Left ventricle myocardium superior (tissue), 1 donor: ENCODE data around the gene TGFB1I1. TPM values are rescaled to one million over a fixed set of nuclear protein-coding genes. Genes with fewer than 3 reads are reported as not detected.

Experiments used
- ATAC-seq: fragments of 200-7000 bp; cut with Tn5 transposase; one replicate; pipeline ENCODE4 v1.9.1; 2020; ENCODE audit warnings: mild to moderate bottlenecking, moderate library complexity
- DNase-seq: peaks from one replicate; pipeline ENCODE4 v3.0.0-alpha.2; 2020
- intact Hi-C: fragments of 100-400 bp; cut with micrococcal nuclease; formaldehyde crosslinking; loops from one replicate; pipeline ENCODE4 v1.11.0; 2022
- total RNA-seq: library from RNA; stranded (reverse); fragmentation: NEBNext Ultra II Directional; extraction: Animal tissue kit (Norgen Biotek cat#: 25700); gene quantifications from one replicate; pipeline ENCODE4 v1.2.1, GENCODE V29; 2021
- donor health status: DM: no; HTN: yes; CAD: no; lungs with severe emphysema.

The TGFB1I1 gene
- total RNA-seq, 1 donor from 2014 or later = 13.6 TPM

GRCh38 chr16:31464781-31465260, 7.1 kb upstream of the TGFB1I1 start:
- ATAC-seq (no peak), DNase-seq (no peak)
- intact Hi-C loops = loop anchor here (10.0 kb wide), 1 partner anchor 410 kb away; the partner anchor contains the start of gene ZNF267

- intact Hi-C loops = loop anchor here (10.0 kb wide), 1 partner anchor 409 kb away; the partner anchor contains the start of gene ZNF267
- ATAC-seq (no peak), DNase-seq (no peak)
Observed at GRCh38 chr16:31465788-31466370, 6.1 kb upstream of the TGFB1I1 start.

GRCh38 chr16:31466381-31466841, 5.5 kb upstream of the TGFB1I1 start:
- no peak for ATAC-seq
- intact Hi-C loops = loop anchor here (10.0 kb wide), 1 partner anchor 408 kb away; the partner anchor contains the start of gene ZNF267
- no peak for DNase-seq

- ATAC-seq = no peak
- intact Hi-C loops = loop anchor here (10.0 kb wide), 1 partner anchor 408 kb away; the partner anchor contains the start of gene ZNF267
- DNase-seq = no peak
Observed at GRCh38 chr16:31467151-31467773, 4.7 kb upstream of the TGFB1I1 start.

- no peak for DNase-seq
- ATAC-seq = no peak
- intact Hi-C loops = loop anchor here (10.0 kb wide), 1 partner anchor 407 kb away; the partner anchor contains the start of gene ZNF267
Observed at GRCh38 chr16:31467858-31468257, 4.1 kb upstream of the TGFB1I1 start.

- no peak for DNase-seq
- intact Hi-C loops = no loop called here
- no peak for ATAC-seq
Observed at GRCh38 chr16:31470615-31471014, 1.3 kb upstream of the TGFB1I1 start.

GRCh38 chr16:31471241-31471874, 594 bp upstream of the TGFB1I1 start:
- DNase-seq (no peak), ATAC-seq (no peak)
- intact Hi-C loops = no loop called here

GRCh38 chr16:31472709-31473203, 804 bp downstream of the TGFB1I1 start:
- intact Hi-C loops = no loop called here
- DNase-seq (peak; percentile 91), ATAC-seq (peak; percentile 90)

- no peak for ATAC-seq
- DNase-seq = peak; percentile 28
- intact Hi-C loops = no loop called here
Observed at GRCh38 chr16:31473264-31473984, 1.5 kb downstream of the TGFB1I1 start.

- intact Hi-C loops = no loop called here
- no peak for DNase-seq
- ATAC-seq = no peak
Observed at GRCh38 chr16:31474173-31474714, 2.3 kb downstream of the TGFB1I1 start.

- DNase-seq = no peak
- intact Hi-C loops = no loop called here
- ATAC-seq = no peak
Observed at GRCh38 chr16:31474773-31475738, 3.1 kb downstream of the TGFB1I1 start.

- DNase-seq (no peak), ATAC-seq (no peak)
- intact Hi-C loops = no loop called here
Observed at GRCh38 chr16:31475946-31476302, 4.0 kb downstream of the TGFB1I1 start.

GRCh38 chr16:31476303-31477219, 4.6 kb downstream of the TGFB1I1 start:
- ATAC-seq (peak; percentile 19), DNase-seq (peak; percentile 81)
- intact Hi-C loops = no loop called here

- ATAC-seq = no peak
- intact Hi-C loops = no loop called here
- no peak for DNase-seq
Observed at GRCh38 chr16:31477220-31478216, 5.6 kb downstream of the TGFB1I1 start.

- intact Hi-C loops = no loop called here
- ATAC-seq = no peak
- no peak for DNase-seq
Observed at GRCh38 chr16:31478956-31479355, 7.0 kb downstream of the TGFB1I1 start.

GRCh38 chr16:31479751-31480150, 7.8 kb downstream of the TGFB1I1 start:
- intact Hi-C loops = no loop called here
- ATAC-seq (no peak), DNase-seq (peak; percentile 18)
